ENCODE results near the gene KDM8. TPM values are rescaled to one million over a fixed set of nuclear protein-coding genes. Genes with fewer than 3 reads are reported as not detected.

KDM8 gene
- total RNA-seq, 1 experiment from 2014 or later, result 5.3 TPM

DNA sequence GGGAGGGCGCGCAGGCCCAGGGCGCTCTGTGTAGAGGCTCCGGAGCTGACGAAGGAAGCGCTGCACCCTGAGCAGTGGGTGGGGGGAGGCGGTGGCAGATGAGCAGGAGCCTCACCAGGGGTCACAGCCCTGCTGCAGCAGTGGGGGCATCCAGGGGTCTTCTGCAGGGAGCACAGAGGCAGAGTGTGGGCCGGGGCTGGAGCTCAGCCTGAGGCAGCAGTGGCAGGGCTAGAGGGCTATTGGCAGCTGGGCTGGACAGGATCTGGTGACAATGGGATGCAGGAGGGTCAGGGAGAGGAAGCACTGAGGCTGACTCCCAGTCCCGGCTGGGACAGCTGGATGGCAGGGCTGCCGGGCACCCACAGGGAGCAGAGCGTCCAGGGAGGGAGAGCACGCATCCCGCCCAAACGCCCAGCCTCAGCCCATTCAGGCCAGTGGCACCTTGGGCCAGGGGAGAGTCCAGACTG lies 21.0 kb downstream of the KDM8 start:
- Histone ChIP-seq H3K9me3 (ENCODE audit: control insufficient read depth in 1 of 2, insufficient read depth in 1 of 2, low read depth in 1 of 2, low read length in 2 of 2) (no peaks in the 10 kb centered on the region), H2AFZ (ENCODE audit: low read depth, low read length, poor library complexity, severe bottlenecking) (no peak overlapping the region), H3K79me2 (ENCODE audit: insufficient read depth, low read length) (no peaks in the 10 kb centered on the region), H3K9ac (ENCODE audit: low read length) (no peak overlapping the region), H3K4me3 (replicated peaks in 1 of 2; ENCODE audit: low read depth in 1 of 2, low read length in 2 of 2) (no peak overlapping the region), H3K27ac (ENCODE audit: low read depth, low read length) (no peak overlapping the region; the same call in 1 of the 2 replicates), H3K9me2 (ENCODE audit: insufficient read depth) (no peaks in the 10 kb centered on the region), H3K27me3 (ENCODE audit: insufficient read depth, low read length) (no peaks in the 10 kb centered on the region), H3K36me3 (ENCODE audit: control insufficient read depth in 1 of 2, insufficient read depth in 2 of 2, low read length in 2 of 2) (no peaks in the 10 kb centered on the region; a peak in 1 of 4 replicates), H3K4me2 (ENCODE audit: low read length) (no peak overlapping the region), H4K20me1 (ENCODE audit: insufficient read depth) (no peaks in the 10 kb centered on the region), H3K4me1 (ENCODE audit: control insufficient read depth in 1 of 2, insufficient read depth in 2 of 2, low read length in 2 of 2) (peaks cover 8 to 14% of the 10 kb centered on the region in 2 experiments; a peak in 3 of 4 replicates)
- no peak for TF ChIP-seq SIN3A (IDR thresholded peaks at IDR 0.05; ENCODE audit: low read depth)
- intact Hi-C loops (cut with micrococcal nuclease), result no loop called here
- POLR2A ChIA-PET, result no interaction called here
- no TSS peak for BruUV-seq (replicated peaks)
- RAD21 ChIA-PET (ENCODE audit: low non-redundant PET in 1 of 2, low total read pairs in 2 of 2, uncharacterized antibody in 2 of 2, unreplicated experiment in 2 of 2), result no interaction called here
- CTCF ChIA-PET, result no interaction called here
- ATAC-seq, result no peak
- no peak for DNase-seq (ENCODE audit: low read depth, low spot score)

DNA sequence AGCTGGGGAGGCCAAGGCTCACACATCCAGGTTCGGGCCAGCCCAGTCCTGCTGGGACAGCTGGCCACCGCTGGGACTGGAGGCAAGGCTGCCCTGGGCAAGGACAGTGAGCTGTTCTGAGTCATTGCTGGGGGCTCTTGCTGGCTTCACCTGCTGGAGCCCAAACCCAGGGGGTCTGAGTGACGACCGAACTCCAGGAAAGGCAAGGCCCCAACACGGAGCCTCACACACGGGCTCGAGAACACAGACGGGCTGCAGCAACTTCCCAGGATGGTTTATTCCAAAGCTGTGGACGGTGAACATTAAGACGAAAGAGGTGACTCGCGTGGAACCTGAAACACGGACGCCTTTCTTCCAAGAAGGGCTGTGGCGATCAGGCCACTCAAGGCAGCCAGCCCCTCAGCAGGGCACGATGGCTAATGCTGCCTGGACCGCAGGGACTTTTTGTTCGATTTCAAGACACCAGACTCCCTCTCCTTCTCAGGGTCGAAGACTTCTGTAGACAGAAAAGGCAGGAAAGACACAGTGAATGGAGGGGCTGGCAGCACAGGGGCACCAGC lies 21.5 kb downstream of the KDM8 start:
- H3K9me3 ChIP-seq (ENCODE audit: control insufficient read depth in 1 of 2, insufficient read depth in 1 of 2, low read depth in 1 of 2, low read length in 2 of 2), result no peaks in the 10 kb centered on the region

More for the DNA sequence above, 21.5 kb downstream of the KDM8 start:
- peaks cover 8 to 14% of the 10 kb centered on the region in 2 experiments; a peak in 3 of 4 replicates for H3K4me1 ChIP-seq (ENCODE audit: control insufficient read depth in 1 of 2, insufficient read depth in 2 of 2, low read length in 2 of 2)
- ChIA-PET POLR2A (no interaction called here), RAD21 (ENCODE audit: low non-redundant PET in 1 of 2, low total read pairs in 2 of 2, uncharacterized antibody in 2 of 2, unreplicated experiment in 2 of 2) (interaction anchor here in 1 of 2 experiments (0.5 kb wide), 1 partner anchor 207 kb away, joined by 3 read pairs; no protein-coding TSS in a partner anchor), CTCF (interaction anchor here (0.9 to 1.3 kb wide), 2 partner anchors 10 to 143 kb away, joined by 5 read pairs; no protein-coding TSS in a partner anchor)
- no peak overlapping the region for H3K4me2 ChIP-seq (ENCODE audit: low read length)
- TF ChIP-seq, protein P1, sequence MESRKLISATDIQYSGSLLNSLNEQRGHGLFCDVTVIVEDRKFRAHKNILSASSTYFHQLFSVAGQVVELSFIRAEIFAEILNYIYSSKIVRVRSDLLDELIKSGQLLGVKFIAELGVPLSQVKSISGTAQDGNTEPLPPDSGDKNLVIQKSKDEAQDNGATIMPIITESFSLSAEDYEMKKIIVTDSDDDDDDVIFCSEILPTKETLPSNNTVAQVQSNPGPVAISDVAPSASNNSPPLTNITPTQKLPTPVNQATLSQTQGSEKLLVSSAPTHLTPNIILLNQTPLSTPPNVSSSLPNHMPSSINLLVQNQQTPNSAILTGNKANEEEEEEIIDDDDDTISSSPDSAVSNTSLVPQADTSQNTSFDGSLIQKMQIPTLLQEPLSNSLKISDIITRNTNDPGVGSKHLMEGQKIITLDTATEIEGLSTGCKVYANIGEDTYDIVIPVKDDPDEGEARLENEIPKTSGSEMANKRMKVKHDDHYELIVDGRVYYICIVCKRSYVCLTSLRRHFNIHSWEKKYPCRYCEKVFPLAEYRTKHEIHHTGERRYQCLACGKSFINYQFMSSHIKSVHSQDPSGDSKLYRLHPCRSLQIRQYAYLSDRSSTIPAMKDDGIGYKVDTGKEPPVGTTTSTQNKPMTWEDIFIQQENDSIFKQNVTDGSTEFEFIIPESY (IDR thresholded peaks at IDR 0.05; ENCODE audit: extremely low read depth, insufficient replicate concordance, low read length), result no peak
- TF ChIP-seq POLR2A (IDR thresholded peaks at IDR 0.05; ENCODE audit: borderline replicate concordance, extremely low read depth, insufficient read depth, insufficient read length), result no peak
- no TSS peak for BruUV-seq (replicated peaks)
- H3K79me2 ChIP-seq (ENCODE audit: insufficient read depth, low read length), result no peaks in the 10 kb centered on the region
- H3K9me2 ChIP-seq (ENCODE audit: insufficient read depth), result no peaks in the 10 kb centered on the region
- H3K27me3 ChIP-seq (ENCODE audit: insufficient read depth, low read length), result no peaks in the 10 kb centered on the region
- no peak overlapping the region for H3K9ac ChIP-seq (ENCODE audit: low read length)
- intact Hi-C loops (cut with micrococcal nuclease), result no loop called here
- H3K36me3 ChIP-seq (ENCODE audit: control insufficient read depth in 1 of 2, insufficient read depth in 2 of 2, low read length in 2 of 2), result no peaks in the 10 kb centered on the region; a peak in 1 of 4 replicates
- H3K4me3 ChIP-seq (replicated peaks in 1 of 2; ENCODE audit: low read depth in 1 of 2, low read length in 2 of 2), result no peak overlapping the region
- no peaks in the 10 kb centered on the region for H4K20me1 ChIP-seq (ENCODE audit: insufficient read depth)
- ATAC-seq (no peak), DNase-seq (ENCODE audit: low read depth, low spot score) (no peak)
- no peak overlapping the region for H2AFZ ChIP-seq (ENCODE audit: low read depth, low read length, poor library complexity, severe bottlenecking)
- H3K27ac ChIP-seq (ENCODE audit: low read depth, low read length), result no peak overlapping the region

Data from HCT116 (cell line).